Liver (tissue), 9 donors: ENCODE measurements around the gene SLC39A3. TPM values are rescaled to one million over a fixed set of nuclear protein-coding genes. Genes with fewer than 3 reads are reported as not detected.

Experiments used
- DNase-seq: peaks from one replicate; pipeline ENCODE4 v3.0.0-alpha.2; 2017; ENCODE audit warnings: low spot score
- H3K27ac ChIP-seq, 2 donors: one replicate each; pipeline ENCODE4 v1.7.0; 2013; ENCODE audit warnings: inconsistent platforms in 2 of 2, low read length in 2 of 2, control low read depth in 1 of 2, low read depth in 1 of 2, mild to moderate bottlenecking in 1 of 2
- H3K27me3 ChIP-seq, 4 donors: one replicate each; pipeline versions ENCODE4 v1.6.1 to v1.7.0; 2013; ENCODE audit warnings: low read length in 3 of 4, inconsistent platforms in 1 of 4, mild to moderate bottlenecking in 1 of 4, moderate library complexity in 1 of 4; ENCODE audit not compliant: control insufficient read depth in 4 of 4, insufficient read depth in 4 of 4
- H3K36me3 ChIP-seq, 4 donors: one replicate each; pipeline versions ENCODE4 v1.6.1 to v1.7.0; 2013; ENCODE audit warnings: low read length in 3 of 4, mild to moderate bottlenecking in 3 of 4, low read depth in 1 of 4, moderate library complexity in 1 of 4; ENCODE audit not compliant: control insufficient read depth in 4 of 4, insufficient read depth in 3 of 4
- H3K4me1 ChIP-seq, 4 donors: one replicate each; pipeline versions ENCODE4 v1.6.1 to v1.7.0; 2013; ENCODE audit warnings: low read length in 3 of 4, mild to moderate bottlenecking in 3 of 4, moderate library complexity in 1 of 4; ENCODE audit not compliant: control insufficient read depth in 4 of 4, insufficient read depth in 4 of 4
- H3K4me3 ChIP-seq, 3 donors: one replicate each; pipeline versions ENCODE4 v1.6.1 to v1.7.0; 2013; ENCODE audit warnings: low read length in 3 of 3, control low read depth in 1 of 3, low read depth in 1 of 3, mild to moderate bottlenecking in 1 of 3
- H3K9ac ChIP-seq, 2 donors: one replicate each; pipeline ENCODE4 v1.7.0; 2013; ENCODE audit warnings: low read length in 2 of 2, mild to moderate bottlenecking in 2 of 2, moderate library complexity in 2 of 2, control low read depth in 1 of 2, low read depth in 1 of 2
- H3K9me3 ChIP-seq, 4 donors: one replicate each; pipeline versions ENCODE4 v1.6.1 to v1.7.0; 2013; ENCODE audit warnings: low read length in 3 of 4; ENCODE audit not compliant: control insufficient read depth in 4 of 4
- ATF3 ChIP-seq: IDR thresholded peaks from 2 replicates; pipeline ENCODE4 v1.6.1; 2016; ENCODE audit warnings: antibody characterized with exemption
- CTCF ChIP-seq: fragments of 150-350 bp; IDR thresholded peaks from 2 replicates; pipeline ENCODE4 v1.5.1; 2017; ENCODE audit warnings: improper control_type of control experiment, low read depth, low read length; ENCODE audit not compliant: missing input control
- EGR1 ChIP-seq, 2 donors: IDR thresholded peaks; 2 replicates each; pipeline ENCODE4 v1.6.1; 2016 to 2018; ENCODE audit warnings: antibody characterized with exemption in 2 of 2, low read depth in 2 of 2
- FOXA1 ChIP-seq: IDR thresholded peaks from 2 replicates; pipeline ENCODE4 v1.6.1; 2016; ENCODE audit warnings: antibody characterized with exemption
- FOXA2 ChIP-seq: IDR thresholded peaks from 2 replicates; pipeline ENCODE4 v1.6.1; 2016; ENCODE audit warnings: antibody characterized with exemption
- GABPA ChIP-seq, 2 donors: IDR thresholded peaks in 1 of 2; conservative IDR thresholded peaks in 1 of 2; 2 replicates each; pipeline ENCODE4 v1.6.1; 2016; ENCODE audit warnings: antibody characterized with exemption in 2 of 2, mild to moderate bottlenecking in 1 of 2, moderate library complexity in 1 of 2
- HNF4A ChIP-seq, 2 donors: conservative IDR thresholded peaks; 2 replicates each; pipeline ENCODE4 v1.6.1; 2016; ENCODE audit warnings: antibody characterized with exemption in 2 of 2, mild to moderate bottlenecking in 2 of 2
- HNF4G ChIP-seq: IDR thresholded peaks from 2 replicates; pipeline ENCODE4 v1.6.1; 2016; ENCODE audit warnings: antibody characterized with exemption
- JUND ChIP-seq, 2 donors: IDR thresholded peaks; 2 replicates each; pipeline ENCODE4 v1.6.1; 2016; ENCODE audit warnings: antibody characterized with exemption in 2 of 2
- MAX ChIP-seq: IDR thresholded peaks from 2 replicates; pipeline ENCODE4 v1.6.1; 2016; ENCODE audit warnings: antibody characterized with exemption
- NR2F2 ChIP-seq: IDR thresholded peaks from 2 replicates; pipeline ENCODE4 v1.6.1; 2016; ENCODE audit warnings: antibody characterized with exemption
- RAD21 ChIP-seq, 2 donors: IDR thresholded peaks; 2 replicates each; pipeline ENCODE4 v1.6.1; 2016; ENCODE audit warnings: antibody characterized with exemption in 2 of 2, mild to moderate bottlenecking in 2 of 2
- REST ChIP-seq: IDR thresholded peaks from 2 replicates; pipeline ENCODE4 v1.6.1; 2016; ENCODE audit warnings: antibody characterized with exemption, mild to moderate bottlenecking
- RXRA ChIP-seq, 2 donors: IDR thresholded peaks; 2 replicates each; pipeline ENCODE4 v1.6.1; 2017 to 2018; ENCODE audit warnings: antibody characterized with exemption in 2 of 2, mild to moderate bottlenecking in 1 of 2
- SP1 ChIP-seq: IDR thresholded peaks from 2 replicates; pipeline ENCODE4 v1.6.1; 2018; ENCODE audit warnings: antibody characterized with exemption, mild to moderate bottlenecking
- TAF1 ChIP-seq: conservative IDR thresholded peaks from 2 replicates; pipeline ENCODE4 v1.6.1; 2016; ENCODE audit warnings: antibody characterized with exemption, mild to moderate bottlenecking
- YY1 ChIP-seq: IDR thresholded peaks from 2 replicates; pipeline ENCODE4 v1.6.1; 2016; ENCODE audit warnings: antibody characterized with exemption, mild to moderate bottlenecking
- ZBTB33 ChIP-seq: IDR thresholded peaks from 2 replicates; pipeline ENCODE4 v1.6.1; 2016; ENCODE audit warnings: antibody characterized with exemption
- WGBS: extraction: QIAGEN DNeasy Blood & Tissue Kit; methylation state at CpG from one replicate; pipeline ENCODE4 v1.1.7; 2013; 5-methylcytosine and 5-hydroxymethylcytosine counted together
- polyA plus RNA-seq, 2 donors: library from polyadenylated mRNA; stranded (reverse) in 1 of 2; unstranded in 1 of 2; fragments of 200-250 nt in 1 of 2; fragments of >200 nt in 1 of 2; fragmentation: Nextera tagmentation in 1 of 2; extraction: Ambion mirVana in 1 of 2; gene quantifications; one replicate each; pipeline versions ENCODE4 v1.2.1 to v1.2.3, GENCODE V29; 2013 to 2015
- total RNA-seq, 2 donors: library from RNA; depleted of rRNA; stranded (reverse); fragments of >200 nt; gene quantifications; one replicate each; pipeline ENCODE4 v1.2.3, GENCODE V29; 2014
- donor health status: healthy.
- donor health status: healthy.
- donor health status: healthy.
- donor health status: healthy.
- donor health status: healthy.

The SLC39A3 gene
- total and polyA plus RNA-seq, 4 donors, result 19.8 to 29.0 (median 24.2) TPM

- Histone ChIP-seq H3K27me3 (no peaks in the 10 kb centered on the region), H3K9me3 (no peaks in the 10 kb centered on the region), H3K9ac (no peak overlapping the region), H3K4me3 (no peak overlapping the region), H3K27ac (no peak overlapping the region), H3K36me3 (peaks cover 7 to 67% (median 13%) of the 10 kb centered on the region in 4 donors), H3K4me1 (no peaks in the 10 kb centered on the region)
- WGBS, result 96% methylated on average over 17 of the region's 17 CpGs
- TF ChIP-seq NR2F2, result no peak
- no peak for TF ChIP-seq JUND (IDR thresholded peaks at IDR 0.05)
- TF ChIP-seq TAF1, result no peak
- no peak for TF ChIP-seq EGR1 (IDR thresholded peaks at IDR 0.05; ENCODE audit: low read depth in 2 of 2)
- no peak for TF ChIP-seq YY1
- no peak for TF ChIP-seq ATF3
- no peak for DNase-seq
These were observed 18.9 kb upstream of the SLC39A3 start for GRCh38 chr19:2758601-2759313.

- no peak for DNase-seq
- Histone ChIP-seq H3K27me3 (no peaks in the 10 kb centered on the region), H3K9me3 (no peaks in the 10 kb centered on the region), H3K9ac (no peak overlapping the region), H3K4me3 (no peak overlapping the region), H3K4me1 (no peaks in the 10 kb centered on the region), H3K36me3 (peaks cover 7 to 52% (median 10%) of the 10 kb centered on the region in 4 donors), H3K27ac (no peak overlapping the region)
- no peak for TF ChIP-seq NR2F2
- no peak for TF ChIP-seq ZBTB33
- TF ChIP-seq HNF4A (conservative IDR thresholded peaks at IDR 0.05), result no peak
- no peak for TF ChIP-seq HNF4G
- no peak for TF ChIP-seq CTCF
- no peak for TF ChIP-seq RXRA (IDR thresholded peaks at IDR 0.05)
- TF ChIP-seq ATF3, result no peak
- no peak for TF ChIP-seq SP1
- TF ChIP-seq JUND (IDR thresholded peaks at IDR 0.05), result no peak
- TF ChIP-seq GABPA (IDR thresholded peaks at IDR 0.05 in 1 of 2, conservative IDR thresholded peaks at IDR 0.05 in 1 of 2), result no peak
- no peak for TF ChIP-seq RAD21 (IDR thresholded peaks at IDR 0.05)
- no peak for TF ChIP-seq TAF1
- TF ChIP-seq FOXA1, result no peak
- TF ChIP-seq EGR1 (IDR thresholded peaks at IDR 0.05; ENCODE audit: low read depth in 2 of 2), result no peak
- no peak for TF ChIP-seq YY1
- TF ChIP-seq MAX, result no peak
- no peak for TF ChIP-seq REST
- no peak for TF ChIP-seq FOXA2
- WGBS, result 96% methylated on average over 48 of the region's 48 CpGs
These were observed 17.4 kb upstream of the SLC39A3 start for GRCh38 chr19:2756921-2757881.
